HFFc6 (cell line): ENCODE data around the gene MSI2. TPM values are rescaled to one million over a fixed set of nuclear protein-coding genes. Genes with fewer than 3 reads are reported as not detected.

Source experiments
- DNase-seq: peaks from one replicate; pipeline ENCODE4 v3.0.0-alpha.2; 2018
- H3K27ac Mint-ChIP-seq: 2 replicates; pipeline ENCODE4 v1.8.0; 2020; ENCODE audit warnings: mild to moderate bottlenecking, mixed read lengths
- H3K27me3 Mint-ChIP-seq: 2 replicates; pipeline ENCODE4 v1.8.0; 2021; ENCODE audit warnings: mild to moderate bottlenecking, moderate library complexity, mixed read lengths; ENCODE audit not compliant: insufficient read depth
- H3K36me3 Mint-ChIP-seq: 2 replicates; pipeline ENCODE4 v1.8.0; 2021; ENCODE audit warnings: low read depth, mixed read lengths
- H3K4me1 Mint-ChIP-seq: 2 replicates; pipeline ENCODE4 v1.8.0; 2020; ENCODE audit warnings: low read depth, mixed read lengths
- H3K4me3 Mint-ChIP-seq: 2 replicates; pipeline ENCODE4 v1.8.0; 2020; ENCODE audit warnings: mild to moderate bottlenecking, moderate library complexity, mixed read lengths
- H3K9me3 Mint-ChIP-seq: 2 replicates; pipeline ENCODE4 v1.8.0; 2020; ENCODE audit warnings: mild to moderate bottlenecking, mixed read lengths
- total RNA-seq, 6 experiments: library from RNA; stranded (reverse); fragmentation: NEBNext Ultra II Directional; extraction: Animal tissue kit (Norgen Biotek cat#: 25700); gene quantifications; 2 replicates in 1 of 6; 3 replicates in 5 of 6; pipeline ENCODE4 v1.2.3, GENCODE V29; 2021
- TF ChIP-seq, protein P1 (sequence below): fragments of 200-600 bp; sonication (generic); IDR thresholded peaks from 2 replicates; pipeline ENCODE4 v1.5.0; 2021; ENCODE audit warnings: antibody characterized with exemption, mild to moderate bottlenecking

MSI2 gene
- total RNA-seq, 6 experiments from 2014 or later = 53.5 to 71.7 (median 55.0) TPM

GRCh38 chr17:57595426-57595825, 339.1 kb downstream of the MSI2 start:
- Mint-ChIP-seq H3K27me3 (no peaks in the 10 kb centered on the region), H3K4me3 (no peak overlapping the region), H3K36me3 (peaks cover 7% of the 10 kb centered on the region; the same call in 1 of the 2 replicates), H3K27ac (no peak overlapping the region), H3K4me1 (peaks cover 22% of the 10 kb centered on the region), H3K9me3 (peaks cover 5% of the 10 kb centered on the region; the same call in 1 of the 2 replicates)
- DNase-seq = no peak
- TF ChIP-seq, protein P1, sequence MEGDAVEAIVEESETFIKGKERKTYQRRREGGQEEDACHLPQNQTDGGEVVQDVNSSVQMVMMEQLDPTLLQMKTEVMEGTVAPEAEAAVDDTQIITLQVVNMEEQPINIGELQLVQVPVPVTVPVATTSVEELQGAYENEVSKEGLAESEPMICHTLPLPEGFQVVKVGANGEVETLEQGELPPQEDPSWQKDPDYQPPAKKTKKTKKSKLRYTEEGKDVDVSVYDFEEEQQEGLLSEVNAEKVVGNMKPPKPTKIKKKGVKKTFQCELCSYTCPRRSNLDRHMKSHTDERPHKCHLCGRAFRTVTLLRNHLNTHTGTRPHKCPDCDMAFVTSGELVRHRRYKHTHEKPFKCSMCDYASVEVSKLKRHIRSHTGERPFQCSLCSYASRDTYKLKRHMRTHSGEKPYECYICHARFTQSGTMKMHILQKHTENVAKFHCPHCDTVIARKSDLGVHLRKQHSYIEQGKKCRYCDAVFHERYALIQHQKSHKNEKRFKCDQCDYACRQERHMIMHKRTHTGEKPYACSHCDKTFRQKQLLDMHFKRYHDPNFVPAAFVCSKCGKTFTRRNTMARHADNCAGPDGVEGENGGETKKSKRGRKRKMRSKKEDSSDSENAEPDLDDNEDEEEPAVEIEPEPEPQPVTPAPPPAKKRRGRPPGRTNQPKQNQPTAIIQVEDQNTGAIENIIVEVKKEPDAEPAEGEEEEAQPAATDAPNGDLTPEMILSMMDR = no peak

DNA sequence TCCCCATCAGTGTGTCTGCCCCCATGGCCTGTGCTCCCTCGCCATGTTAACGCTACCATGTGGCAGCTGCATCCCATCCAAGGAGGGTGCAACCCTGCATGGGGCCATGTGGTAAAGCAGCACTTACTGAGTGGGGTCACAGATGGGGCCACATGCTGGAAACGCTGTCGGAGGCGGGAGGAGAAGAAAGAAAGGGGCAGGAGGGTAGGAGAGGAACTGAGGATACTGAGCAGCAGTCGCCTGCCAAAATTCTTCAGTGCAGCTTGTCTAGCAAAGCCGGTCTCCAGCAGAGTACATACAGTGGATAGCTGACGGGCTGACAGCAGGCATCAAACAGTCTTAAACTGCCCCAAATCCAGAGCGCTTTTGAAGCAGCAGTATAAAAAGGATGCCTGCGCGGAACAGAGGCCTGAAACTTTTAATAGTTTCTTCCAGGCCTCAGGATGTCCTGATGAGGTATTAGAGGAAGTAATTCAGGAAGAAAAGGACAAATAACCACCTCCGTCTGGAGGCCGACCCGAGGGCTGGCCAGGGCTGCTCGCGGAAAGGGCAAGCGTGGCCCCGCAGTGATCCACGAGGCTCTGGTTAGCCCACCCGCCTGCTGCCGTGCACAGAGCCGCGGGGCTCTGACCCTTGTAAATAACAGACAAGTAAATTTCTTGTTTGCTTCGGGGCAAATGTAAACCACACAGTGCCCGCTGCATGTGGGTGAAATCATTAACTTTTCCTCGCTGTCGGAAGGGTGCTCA, 339.8 kb downstream of the MSI2 start:
- Mint-ChIP-seq H3K4me1 (peaks cover 28% of the 10 kb centered on the region), H3K36me3 (peaks cover 7% of the 10 kb centered on the region; the same call in 1 of the 2 replicates), H3K9me3 (peaks cover 5% of the 10 kb centered on the region; the same call in 1 of the 2 replicates), H3K4me3 (no peak overlapping the region), H3K27ac (no peak overlapping the region), H3K27me3 (no peaks in the 10 kb centered on the region; the same call in 1 of the 2 replicates)
- TF ChIP-seq, protein P1 = no peak
- no peak for DNase-seq

DNA sequence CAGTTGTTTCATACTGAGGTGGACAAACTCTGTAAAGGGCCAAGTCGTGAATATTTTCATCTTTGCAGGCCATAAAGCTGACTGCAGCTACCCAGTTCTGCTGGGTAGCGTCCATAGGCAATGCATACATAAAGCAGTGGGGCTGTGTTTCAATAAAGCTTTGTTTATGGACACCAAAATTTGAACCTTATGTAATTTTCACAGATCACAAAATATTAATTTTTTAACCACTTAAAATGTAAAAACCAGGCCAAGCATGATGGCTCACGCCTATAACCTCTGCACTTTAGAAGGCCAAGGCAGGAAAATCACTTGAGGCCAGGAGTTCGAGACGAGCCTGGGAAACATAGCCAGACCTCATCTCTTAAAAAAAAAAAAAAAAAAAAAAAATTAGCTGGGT, 340.8 kb downstream of the MSI2 start:
- TF ChIP-seq, protein P1 = no peak

DNA sequence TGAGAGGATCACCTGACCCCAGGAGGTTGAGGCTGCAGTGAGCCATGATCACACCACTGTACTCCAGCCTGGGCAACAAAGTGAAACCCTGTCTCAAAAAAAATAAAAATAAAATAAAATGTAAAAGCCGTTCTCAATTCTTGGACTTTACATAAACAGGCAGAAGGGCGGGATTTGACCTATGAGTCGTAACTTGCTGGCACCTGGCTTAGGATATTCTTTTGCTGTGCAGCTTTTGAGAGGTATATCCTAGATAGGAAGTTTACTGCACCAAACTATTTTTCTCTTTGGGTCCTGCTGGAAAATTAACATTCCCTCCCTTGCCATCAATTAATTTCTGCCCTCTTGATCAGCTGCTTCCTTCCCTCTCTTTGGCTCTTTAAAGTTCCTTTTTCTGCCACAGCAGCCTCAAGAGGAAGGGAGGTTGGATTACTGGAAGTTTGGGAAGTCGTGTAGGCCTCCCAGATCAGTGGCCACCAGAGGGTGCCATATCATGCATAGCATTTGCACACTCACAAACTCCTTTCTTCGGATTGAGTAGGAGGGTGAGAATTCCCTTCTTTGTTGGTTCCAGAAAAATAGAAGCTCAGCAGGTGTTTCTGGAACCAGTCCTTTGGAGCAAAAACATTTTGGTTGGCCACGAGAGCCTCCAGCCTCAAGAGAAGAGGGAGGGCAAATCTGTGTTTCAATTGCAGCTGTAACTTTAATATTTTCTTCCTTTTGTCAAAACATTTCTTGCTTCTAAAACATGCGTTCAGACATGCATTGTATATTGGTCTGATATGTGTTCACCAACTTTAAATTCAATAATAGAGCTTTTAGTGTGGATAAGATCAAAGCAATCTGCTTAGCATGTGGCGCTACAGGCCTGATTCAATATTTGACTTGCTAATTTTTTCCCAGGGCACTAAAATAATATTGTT, 341.5 kb downstream of the MSI2 start:
- peaks cover 28% of the 10 kb centered on the region for H3K4me1 Mint-ChIP-seq
- peak overlapping the region; percentile 51; the same call in 1 of the 2 replicates for H3K27ac Mint-ChIP-seq
- TF ChIP-seq, protein P1 = peak; percentile 93
- peaks cover 7% of the 10 kb centered on the region; the same call in 1 of the 2 replicates for H3K36me3 Mint-ChIP-seq
- peak; percentile 65 for DNase-seq
- H3K4me3 Mint-ChIP-seq = no peak overlapping the region
- H3K27me3 Mint-ChIP-seq = no peaks in the 10 kb centered on the region; the same call in 1 of the 2 replicates
- H3K9me3 Mint-ChIP-seq = peaks cover 5% of the 10 kb centered on the region; the same call in 1 of the 2 replicates

More for the DNA sequence above, 340.8 kb downstream of the MSI2 start:
- no peaks in the 10 kb centered on the region; the same call in 1 of the 2 replicates for H3K27me3 Mint-ChIP-seq
- DNase-seq = no peak
- H3K4me1 Mint-ChIP-seq = peaks cover 28% of the 10 kb centered on the region
- H3K9me3 Mint-ChIP-seq = peaks cover 5% of the 10 kb centered on the region; the same call in 1 of the 2 replicates
- H3K27ac Mint-ChIP-seq = no peak overlapping the region
- no peak overlapping the region for H3K4me3 Mint-ChIP-seq
- peaks cover 7% of the 10 kb centered on the region; the same call in 1 of the 2 replicates for H3K36me3 Mint-ChIP-seq

- peaks cover 7% of the 10 kb centered on the region; the same call in 1 of the 2 replicates for H3K36me3 Mint-ChIP-seq
- peaks cover 5% of the 10 kb centered on the region; the same call in 1 of the 2 replicates for H3K9me3 Mint-ChIP-seq
- H3K4me1 Mint-ChIP-seq = peaks cover 34% of the 10 kb centered on the region
- no peak overlapping the region for H3K27ac Mint-ChIP-seq
- no peaks in the 10 kb centered on the region; the same call in 1 of the 2 replicates for H3K27me3 Mint-ChIP-seq
- H3K4me3 Mint-ChIP-seq = no peak overlapping the region
- TF ChIP-seq, protein P1 = no peak
- DNase-seq = no peak
These were observed 343.1 kb downstream of the MSI2 start for GRCh38 chr17:57599271-57600045.
